HG02763 (cell line): ENCODE data around the gene PIK3C2G.

Source experiments
- ATAC-seq: cut with Tn5 transposase; IDR thresholded peaks from one replicate; pipeline ENCODE4 v1.9.1; 2021; ENCODE audit warnings: mild to moderate bottlenecking, moderate library complexity; ENCODE audit not compliant: unreplicated experiment

Gene PIK3C2G

DNA sequence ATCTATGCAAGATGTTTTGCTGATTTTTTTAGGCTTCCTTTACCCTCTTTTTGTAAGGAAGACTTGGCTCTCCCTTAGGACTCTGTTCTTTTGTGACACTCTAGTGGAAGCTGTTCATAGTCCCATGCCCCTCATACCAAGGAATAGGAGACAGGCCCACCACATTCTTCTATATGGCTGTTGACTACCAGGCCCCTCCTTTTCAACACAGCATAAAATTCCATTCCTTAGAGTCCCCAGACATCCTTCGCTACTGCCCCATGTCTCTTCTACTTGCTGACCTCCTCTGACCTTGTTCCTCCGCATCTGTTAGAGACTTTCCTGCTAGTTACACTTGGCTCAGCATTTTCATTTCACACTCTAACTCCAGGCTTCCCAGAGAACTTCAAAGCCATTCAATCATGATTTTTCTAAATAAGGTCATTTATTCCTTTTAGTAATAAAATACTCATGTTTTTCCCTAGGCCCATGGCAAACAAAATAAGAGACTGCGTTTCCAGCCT is 9.7 kb downstream of the PIK3C2G start:
- no peak for ATAC-seq

DNA sequence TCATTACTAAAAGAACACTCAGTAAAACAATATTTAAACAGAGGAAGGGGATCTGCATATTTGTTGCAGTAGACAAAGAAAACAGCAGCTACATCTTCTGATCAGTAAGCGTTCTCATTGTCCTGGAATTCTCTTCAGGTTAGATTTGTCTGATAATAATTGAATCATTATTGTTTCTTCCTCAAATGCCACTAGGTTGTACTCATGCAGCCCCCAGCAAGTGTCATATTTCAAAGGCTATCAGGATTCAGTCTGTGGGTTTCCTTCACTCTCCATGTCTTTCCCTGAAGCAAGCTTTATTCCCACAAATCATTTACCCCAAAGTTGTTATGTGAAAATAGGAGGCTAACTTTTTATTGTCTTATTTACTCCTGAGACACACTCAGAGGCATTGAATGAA is 14.7 kb downstream of the PIK3C2G start:
- no peak for ATAC-seq

DNA sequence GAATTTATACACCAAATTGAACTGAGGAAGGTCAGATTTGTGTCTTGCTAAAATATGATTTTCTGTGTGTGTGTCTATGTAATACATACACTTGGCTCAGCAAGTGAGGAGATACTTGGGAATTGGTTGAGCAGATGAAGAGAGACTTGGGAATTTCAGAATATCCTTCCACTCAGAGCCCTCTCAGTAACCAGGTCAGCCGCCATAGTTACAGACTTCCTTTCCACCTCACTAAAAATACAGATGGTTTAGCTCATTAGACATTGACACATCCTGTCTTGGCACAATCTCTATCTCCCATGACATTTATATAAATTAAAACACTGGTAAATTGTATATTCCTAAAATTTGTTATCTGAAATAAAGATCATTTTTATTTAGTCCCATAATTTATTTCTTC is 15.9 kb downstream of the PIK3C2G start:
- ATAC-seq = no peak

DNA sequence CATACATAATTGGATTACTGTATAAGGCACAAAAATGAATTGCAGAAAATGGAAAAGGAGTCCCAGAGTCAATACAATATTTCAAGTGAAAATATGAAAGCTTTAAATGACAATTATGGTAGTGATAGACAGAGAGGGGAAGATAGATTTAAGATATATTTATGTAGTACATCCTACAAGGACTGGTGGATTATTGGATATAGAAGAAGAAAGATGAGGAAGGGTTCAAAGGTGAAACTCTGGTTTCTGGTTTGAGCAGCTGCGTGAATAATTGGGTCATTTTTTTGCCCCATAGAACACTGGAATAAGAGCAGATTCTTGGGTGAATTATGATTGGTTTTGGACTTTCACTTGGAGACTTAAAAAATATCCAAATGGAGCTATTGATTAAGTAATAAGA is 19.4 kb downstream of the PIK3C2G start:
- no peak for ATAC-seq

DNA sequence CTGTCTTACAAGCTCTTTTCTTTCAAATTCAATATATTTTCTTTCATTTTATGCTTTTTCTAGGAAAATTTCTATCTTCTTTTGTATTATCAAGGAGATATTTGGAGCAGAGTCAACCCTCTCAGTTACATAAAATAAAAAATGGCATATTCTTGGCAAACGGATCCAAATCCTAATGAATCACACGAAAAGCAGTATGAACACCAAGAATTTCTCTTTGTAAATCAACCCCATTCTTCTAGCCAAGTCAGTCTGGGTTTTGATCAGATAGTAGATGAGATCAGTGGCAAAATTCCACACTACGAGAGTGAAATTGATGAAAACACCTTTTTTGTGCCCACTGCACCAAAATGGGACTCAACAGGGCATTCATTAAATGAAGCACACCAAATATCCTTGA is 20.6 kb downstream of the PIK3C2G start:
- ATAC-seq = no peak

DNA sequence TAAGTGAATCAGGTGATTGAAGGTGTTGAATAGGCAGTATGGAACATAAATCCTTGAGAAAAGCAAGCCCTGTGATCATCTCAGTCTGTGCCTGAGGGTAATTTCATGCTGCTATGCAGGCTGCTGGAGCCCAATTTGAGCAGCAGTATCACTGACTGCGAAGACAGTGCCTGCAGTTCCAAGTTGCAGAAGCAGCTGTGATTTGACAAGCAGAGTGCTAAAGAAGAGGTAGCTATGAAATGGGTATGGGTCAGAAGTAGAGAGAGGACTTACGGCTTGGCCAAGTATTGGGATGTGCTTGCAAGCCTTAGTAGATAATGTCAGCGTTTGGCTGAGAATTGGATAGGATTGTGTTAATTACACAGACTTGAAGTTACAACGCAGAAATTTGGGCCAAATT is 22.5 kb downstream of the PIK3C2G start:
- ATAC-seq = no peak

DNA sequence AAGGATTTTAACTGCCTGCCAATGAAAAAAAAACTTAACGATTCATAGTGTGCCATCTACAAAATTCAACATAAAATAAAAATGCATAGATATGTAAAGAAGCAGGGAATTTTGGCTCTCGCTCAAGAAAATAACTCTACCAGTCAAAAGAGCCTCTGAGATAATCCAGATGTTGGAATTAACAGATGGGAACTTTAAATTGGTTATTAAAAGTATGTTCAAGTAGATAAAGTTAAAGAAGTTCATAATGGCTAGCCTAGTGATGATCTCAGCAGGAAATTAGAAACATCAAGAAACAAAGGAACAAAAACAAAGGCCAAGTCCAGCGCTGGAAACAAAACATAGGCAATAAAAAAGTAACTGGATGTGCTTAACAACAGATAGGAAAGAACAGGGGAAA is 23.1 kb downstream of the PIK3C2G start:
- ATAC-seq = no peak

DNA sequence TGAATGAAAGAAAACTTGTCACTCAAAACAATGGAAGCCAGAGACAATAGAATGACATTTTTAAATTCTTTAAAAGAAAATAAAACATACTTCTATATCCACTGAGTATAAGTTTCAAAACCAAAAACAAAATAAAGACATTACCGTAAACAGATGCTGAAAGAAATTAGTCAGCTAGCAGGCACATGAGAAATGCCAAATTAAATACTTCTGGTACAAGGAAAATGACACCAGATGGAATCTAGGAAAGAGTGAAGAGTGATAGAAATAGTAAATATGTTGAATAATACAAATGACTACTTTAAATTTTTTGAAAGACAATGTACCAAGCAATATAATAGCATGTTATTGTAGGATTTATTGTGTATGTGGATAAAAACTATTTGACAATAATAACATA is 23.8 kb downstream of the PIK3C2G start:
- no peak for ATAC-seq

DNA sequence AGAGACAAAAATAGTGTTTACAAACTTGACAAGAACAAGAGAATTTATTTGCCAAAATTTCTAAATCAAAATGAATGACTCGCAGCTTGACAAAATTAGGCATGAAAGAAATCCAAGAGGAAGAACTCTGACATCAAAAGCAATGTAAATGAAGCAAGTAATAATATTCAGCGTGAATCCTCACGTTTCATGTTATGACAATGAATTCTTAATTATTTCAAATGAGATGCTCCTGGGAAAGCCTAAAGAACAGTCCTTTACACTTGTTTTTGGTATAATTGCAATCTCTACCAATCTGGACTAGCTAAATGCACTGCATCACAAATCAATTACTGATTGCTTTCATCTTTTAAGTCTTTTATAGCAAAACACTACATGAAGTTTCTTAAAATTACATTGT is 29.1 kb downstream of the PIK3C2G start:
- ATAC-seq = no peak

DNA sequence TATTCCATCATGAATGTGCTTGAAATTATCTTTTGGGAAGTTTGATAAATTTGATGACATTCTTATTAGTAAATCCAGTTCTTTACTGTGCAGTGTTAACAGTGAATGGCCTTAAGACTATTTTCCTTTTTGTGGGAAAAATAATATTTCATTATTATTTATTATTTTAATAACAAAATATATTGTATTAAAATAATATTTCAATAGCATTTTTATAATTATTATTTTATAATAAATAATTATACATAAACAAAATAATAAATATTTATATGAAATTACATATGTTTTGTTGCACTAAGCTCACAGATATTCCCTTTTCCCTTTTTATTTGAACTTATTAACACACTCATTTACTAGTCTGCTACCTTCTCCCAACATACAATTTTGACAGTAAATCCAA is 33.6 kb downstream of the PIK3C2G start:
- no peak for ATAC-seq

DNA sequence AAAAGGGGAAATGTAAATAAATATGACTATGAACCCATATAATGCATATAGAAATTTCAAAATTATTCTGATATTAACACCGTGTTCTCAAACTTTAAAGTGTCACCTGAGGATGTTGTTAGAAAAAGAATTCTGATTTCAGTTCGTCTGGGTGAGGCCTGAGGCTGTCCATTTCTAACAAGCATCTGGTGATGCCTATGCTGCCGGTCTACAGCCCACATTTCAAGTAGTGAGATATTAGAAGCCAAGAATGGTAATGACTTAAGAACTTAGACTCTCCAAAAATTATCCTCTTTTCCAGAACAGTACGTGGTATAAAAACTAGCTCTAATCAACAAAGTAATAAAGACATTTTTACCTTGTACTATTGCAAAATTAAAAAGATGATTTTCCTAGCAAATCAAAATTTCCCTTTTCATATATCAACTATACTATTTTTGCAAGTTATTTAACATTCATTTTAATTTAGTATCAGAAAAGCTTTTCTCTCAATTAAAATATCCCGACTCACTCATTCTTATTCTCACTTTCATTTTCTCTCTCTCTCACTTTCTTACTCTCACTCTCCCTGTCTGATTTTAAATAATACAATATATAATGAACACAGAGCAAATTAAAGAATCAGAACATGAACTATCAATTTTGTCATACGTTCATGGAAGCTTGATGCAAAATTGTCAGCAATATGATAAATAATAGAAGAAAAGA is 35.0 kb downstream of the PIK3C2G start:
- no peak for ATAC-seq

DNA sequence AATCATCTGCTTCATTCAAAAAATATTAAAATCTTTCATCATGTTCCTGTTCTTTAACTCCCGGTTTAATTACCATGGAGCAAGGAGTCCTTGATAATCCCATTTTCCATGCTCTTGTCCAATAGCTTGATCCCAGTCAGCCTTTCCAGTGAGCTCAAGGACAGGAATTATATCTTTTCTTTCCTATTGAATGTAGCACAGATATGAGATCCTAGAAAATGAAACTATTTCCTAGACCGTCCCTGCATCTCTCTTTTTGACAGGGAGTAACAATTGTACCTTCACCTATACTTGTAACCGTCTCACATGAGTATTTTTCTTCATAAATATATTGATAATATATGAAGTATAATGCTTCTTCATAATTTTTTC is 35.6 kb downstream of the PIK3C2G start:
- no peak for ATAC-seq

DNA sequence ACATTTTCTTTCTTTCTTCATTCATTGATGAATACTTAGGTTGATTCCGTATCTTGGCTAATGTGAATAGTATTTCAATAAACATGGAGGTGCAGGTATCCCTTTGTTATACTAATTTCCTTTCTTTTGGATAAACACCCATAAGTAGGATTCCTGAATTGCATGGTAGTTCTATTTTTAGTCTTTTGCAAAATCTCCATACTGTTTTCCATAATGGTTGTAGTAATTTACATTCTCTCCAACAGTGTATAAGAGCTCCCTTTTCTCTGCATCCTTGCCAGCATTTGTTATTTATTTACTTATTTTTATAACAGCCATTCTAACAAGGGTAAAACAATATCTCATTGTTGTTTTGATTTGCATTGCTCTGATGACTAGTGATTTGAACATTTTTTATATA is 36.6 kb downstream of the PIK3C2G start:
- no peak for ATAC-seq

DNA sequence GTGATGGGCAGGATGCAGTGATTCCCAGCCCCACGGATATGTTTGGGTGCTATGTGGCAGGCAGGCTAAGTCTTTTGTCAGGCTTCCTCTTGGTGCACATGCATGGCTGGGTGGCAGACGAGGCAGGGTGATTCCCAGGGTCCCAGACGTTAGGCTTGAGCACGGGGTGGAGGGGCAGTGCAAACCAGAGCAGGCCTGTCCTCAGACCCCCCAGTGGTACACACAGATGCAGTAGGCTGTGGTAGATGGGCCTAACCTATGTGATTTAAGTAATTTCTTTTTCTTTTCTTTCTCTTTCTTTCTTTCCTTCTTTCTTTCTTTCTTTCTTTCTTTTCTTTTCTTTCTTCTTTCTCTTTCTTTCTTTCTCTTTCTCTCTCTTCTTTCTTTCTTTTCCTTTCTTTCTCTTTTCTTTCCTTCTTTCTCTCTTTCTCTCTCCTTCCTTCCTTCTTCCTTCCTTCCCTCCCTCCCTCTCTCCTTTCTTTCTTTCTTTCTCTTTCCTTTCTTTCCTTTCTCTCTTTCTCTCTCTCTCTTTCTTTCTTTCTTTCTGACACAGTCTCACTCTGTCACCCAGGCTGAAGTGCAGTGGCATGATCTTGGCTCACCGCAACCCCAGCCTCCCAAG is 41.6 kb downstream of the PIK3C2G start:
- ATAC-seq = no peak

DNA sequence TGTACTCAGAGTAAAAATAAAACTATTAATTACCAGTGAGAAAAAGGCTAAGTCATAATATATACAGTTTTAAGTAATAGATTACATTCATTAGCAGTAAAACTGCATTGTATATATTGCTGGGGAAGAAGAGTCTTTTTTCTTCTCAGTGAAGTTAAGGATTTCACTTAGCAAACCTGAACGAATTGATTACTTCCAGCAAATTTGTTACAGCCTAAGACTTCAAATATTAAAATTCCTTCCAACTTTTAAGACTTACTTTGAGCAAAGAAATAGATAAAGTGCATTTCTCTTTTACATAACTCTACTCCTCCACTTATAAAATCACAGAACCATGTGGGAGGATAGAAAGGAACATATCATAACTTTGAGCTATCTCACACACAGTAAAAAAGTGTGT is 43.3 kb downstream of the PIK3C2G start:
- ATAC-seq = no peak

DNA sequence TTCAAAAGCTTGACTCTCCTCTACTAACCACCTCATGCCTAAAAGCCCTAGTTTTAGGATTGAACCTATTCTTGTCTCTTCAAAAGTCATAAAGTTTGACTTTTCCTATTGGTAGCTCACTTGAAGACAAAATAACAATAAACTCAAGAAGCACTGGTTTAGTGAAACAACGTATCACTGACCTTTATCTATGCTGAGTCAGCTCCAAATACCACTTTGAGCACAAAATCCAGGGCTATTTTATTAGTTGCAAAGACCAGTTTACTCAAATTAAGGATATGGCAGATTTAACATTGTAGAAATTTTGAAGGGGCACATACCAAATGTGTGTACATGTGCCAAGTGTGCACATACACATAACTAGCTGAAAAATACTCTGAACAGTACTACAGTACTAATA is 45.0 kb downstream of the PIK3C2G start:
- no peak for ATAC-seq

DNA sequence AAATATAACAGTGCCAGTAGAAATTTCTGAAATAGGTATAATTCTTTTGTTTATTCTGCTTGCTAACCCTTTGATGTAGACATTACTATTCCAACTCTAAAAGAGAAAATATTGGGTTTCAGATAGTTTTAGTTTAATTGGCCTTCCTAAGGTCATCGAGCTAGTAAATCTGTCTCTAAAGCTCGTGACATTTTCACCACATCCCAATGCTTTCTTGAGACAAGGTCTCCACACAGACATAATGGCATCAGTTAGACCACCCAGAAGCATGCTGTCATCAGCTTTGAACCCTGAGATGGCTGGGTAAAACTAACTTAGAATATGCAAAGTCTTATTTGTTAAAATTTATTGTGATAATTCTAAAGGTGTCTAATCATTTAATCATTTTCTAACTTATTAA is 52.0 kb downstream of the PIK3C2G start:
- ATAC-seq = no peak

DNA sequence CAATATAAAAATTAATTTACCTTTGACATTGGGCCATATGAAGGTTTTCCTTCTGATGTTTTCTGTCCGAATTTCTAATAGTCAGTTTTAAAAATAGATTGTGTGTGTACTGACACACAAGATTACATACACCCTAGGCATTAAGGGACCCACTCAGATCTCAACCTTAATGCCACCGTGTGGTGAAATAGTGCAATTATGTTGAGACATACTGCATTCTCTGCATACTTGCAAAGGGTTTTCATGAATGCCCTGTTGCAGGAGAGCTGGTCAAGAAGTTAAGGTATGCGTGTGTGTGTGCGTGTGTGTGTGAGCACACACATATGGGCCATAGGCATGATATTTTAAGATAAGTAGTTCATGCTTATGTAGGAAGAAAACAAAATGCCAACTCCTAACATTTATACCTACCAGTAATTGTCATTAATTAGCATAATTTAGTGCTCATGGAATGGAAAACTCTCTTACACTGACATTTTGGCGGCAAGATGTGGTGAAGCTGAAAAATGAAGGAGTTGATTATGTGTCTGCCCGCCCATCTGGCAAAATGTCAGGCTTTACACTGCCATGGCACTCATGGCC is 58.8 kb downstream of the PIK3C2G start:
- ATAC-seq = no peak

DNA sequence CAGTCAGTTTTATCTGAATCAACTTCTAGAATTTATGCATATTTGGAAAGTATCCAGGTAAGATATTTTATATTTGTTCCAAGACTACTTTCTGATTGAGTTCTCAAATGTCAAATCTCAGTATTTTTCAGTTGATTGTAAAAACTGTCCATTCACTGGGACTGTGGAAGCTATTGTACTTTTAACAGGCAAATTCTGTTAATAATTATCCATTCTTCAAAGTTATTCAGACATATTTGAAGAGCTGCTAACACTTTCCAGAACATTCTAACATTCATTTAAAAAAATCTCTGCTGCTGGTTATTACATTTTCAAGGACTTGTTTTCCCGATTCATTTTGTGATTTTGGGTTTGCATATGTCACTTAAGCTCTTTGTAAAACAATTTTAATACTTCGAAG is 59.7 kb downstream of the PIK3C2G start:
- ATAC-seq = no peak

DNA sequence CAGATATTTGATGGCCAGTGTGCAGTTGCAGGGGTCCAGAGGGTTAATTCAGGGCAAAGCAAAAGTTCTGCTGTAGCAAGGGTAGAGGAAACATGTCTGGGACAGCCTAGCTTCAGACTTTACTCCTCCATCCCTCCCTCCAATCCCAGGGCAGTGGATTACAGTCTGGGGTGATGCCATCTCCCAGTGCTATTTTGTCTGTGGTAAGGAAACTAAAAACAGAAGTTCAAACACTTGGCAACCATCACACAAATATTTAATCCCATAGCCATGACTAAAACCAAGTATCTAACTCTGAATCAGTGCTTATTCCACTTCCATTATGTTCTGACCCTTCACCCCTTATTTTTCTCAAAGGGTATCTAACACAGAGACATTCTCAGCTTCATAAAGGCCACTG is 61.8 kb downstream of the PIK3C2G start:
- no peak for ATAC-seq

DNA sequence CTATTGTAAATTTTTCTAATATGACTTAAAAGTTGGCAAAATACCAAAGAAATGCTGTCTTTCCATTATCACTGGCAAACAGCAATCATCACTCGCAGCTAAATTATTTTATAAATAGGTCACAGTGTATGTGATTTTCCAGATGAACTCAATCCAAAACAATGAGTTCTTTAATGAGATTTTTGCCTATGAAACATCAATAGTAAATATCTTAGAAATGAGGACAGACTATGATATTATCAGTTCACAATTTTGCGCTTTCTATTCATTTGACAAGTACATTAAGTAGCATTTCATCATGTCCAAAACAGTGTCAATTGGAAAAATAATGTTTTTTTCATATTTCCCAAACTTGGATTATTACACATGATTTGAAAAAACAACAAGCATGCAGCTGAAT is 65.7 kb downstream of the PIK3C2G start:
- ATAC-seq = no peak

DNA sequence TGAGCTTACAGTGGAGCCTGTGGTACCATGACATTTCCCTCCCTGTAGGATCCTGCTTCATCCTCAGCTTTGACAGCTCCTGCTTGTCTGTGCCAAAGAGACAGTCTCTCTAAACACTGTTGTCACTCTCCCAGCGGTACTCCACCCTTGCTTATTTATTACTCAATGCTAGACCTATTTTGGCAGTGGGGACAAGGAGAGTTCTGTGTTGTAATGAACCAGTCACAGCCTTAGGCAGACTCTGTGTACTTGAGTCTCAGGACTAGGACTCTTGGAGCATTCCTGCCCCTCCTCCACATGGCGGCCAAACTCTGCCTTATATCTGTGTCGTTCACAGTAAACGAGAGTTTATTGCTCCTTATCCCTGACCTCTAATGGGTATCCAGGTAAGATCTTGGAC is 70.9 kb downstream of the PIK3C2G start:
- ATAC-seq = no peak

DNA sequence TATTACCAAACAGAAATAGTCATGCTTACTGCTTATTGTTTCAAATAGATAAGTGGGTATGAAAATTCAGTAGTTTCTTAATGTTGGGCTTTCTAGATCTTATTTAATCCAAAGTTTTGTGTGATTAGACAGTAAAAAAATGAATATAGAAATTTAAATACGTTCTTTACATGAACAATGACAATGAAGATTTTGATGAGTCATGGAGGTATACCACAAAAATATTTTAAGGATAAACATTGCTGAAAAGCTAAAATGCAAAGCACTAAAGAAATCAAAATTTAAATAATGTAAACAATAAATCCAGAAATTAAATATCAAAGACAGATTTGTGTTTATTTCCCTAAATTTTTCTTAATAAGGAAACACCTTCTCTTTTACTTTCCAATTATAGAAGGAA is 78.3 kb downstream of the PIK3C2G start:
- ATAC-seq = no peak
